Renal pelvis (tissue), 4 donors: Measurements from ENCODE around the gene UNC5A. TPM values are rescaled to one million over a fixed set of nuclear protein-coding genes. Genes with fewer than 3 reads are reported as not detected.
"Not testable (repeated sequence)": the region's sequence is repeated elsewhere in the genome, so short reads cannot be mapped to it uniquely, and the experiment has no call there.

Experiments
- DNase-seq: peaks from one replicate; pipeline ENCODE4 v3.0.0-alpha.2; 2013
- polyA plus RNA-seq, 3 donors: library from polyadenylated mRNA; unstranded; fragments of 120-200 nt; gene quantifications; one replicate each; pipeline ENCODE4 v1.2.1, GENCODE V29; 2013; ENCODE audit not compliant: insufficient read length in 3 of 3

Gene UNC5A
- polyA plus RNA-seq, 3 donors = 0.13 to 0.43 (median 0.34) TPM

DNA sequence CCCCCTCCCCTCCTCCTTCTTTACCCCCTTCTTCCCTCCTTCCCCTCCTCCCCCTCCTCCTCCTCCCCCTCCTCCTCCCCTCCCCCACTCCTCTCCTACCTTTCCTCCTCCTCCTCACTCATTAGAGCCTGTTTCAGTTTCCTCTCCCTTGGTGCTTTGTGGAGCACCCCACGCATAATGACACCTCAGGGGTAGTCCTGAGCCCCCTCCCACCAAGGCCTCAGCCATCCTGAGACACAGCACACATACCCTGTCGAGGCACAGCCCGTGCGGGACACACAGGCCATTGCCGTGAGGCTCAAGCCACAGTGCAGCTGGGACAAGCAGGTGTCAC lies 53.4 kb downstream of the UNC5A start:
- no peak for DNase-seq

DNA sequence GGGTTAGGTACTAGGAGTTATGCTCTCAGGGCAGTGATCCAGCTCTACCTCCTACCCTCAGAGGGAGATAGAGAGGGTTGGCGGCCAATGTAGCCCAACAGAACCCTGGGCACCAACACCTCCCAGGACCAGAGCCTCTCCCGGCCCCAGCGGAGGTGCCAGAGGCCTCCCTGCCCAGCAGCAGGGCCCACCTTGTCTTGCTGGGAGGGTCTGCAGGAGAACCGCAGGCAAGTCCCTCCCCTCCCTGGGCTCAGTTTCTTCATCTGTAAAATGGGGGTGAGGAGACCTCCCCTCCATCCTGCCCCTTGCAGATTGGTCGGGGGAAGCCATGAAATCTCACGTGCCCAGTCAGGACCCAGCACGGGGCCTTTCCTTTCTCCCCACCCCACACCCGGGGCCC lies 54.4 kb downstream of the UNC5A start:
- no peak for DNase-seq

DNA sequence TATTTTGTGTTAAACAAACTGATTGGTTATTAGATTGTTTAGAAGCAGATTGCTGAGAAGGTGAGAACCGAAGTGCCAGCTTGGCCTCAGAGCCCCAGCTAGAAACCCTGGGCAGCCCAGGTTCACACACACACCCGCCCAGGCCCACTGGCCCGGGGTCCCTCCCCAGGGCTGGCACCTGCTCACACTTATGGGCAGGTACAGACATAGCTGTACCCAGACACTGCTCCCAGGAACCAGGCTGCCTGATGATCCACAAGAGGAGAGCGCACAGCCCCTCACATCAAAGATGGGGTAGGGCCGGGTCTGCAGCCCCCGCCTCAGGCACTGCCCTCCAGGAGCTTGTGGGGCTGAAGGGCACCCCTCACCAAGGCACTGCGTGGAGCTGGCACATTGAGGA lies 55.6 kb downstream of the UNC5A start:
- no peak for DNase-seq

DNA sequence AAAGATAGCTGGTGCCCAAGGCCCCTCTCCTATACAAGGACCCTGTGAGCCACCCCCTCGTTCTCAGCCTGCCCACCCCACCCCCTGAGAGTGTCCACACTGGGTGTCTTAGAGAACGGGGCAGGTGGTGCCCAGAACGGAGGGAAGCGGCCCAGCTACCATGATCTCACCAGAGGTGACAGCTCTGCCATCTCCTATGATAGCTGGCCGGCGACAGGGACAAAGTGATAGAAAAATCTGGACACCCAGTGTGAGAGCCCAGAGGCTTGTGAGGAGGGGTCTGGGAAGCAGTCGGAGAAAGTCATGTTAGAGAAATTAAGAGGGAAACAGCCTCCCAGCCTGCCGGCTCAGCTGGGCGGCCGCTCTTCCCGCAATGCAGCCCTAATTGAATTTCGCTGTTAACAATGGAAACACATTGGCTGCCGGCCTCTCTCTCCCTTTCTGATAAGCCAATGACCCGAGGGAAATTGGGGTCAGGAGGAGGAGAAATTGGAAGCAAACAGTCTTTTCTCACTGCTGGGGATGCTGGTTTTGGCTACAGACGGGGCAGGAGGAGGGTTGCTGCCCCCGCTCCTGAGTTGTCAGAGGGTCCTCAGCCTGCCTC lies 56.5 kb downstream of the UNC5A start:
- DNase-seq = no peak

DNA sequence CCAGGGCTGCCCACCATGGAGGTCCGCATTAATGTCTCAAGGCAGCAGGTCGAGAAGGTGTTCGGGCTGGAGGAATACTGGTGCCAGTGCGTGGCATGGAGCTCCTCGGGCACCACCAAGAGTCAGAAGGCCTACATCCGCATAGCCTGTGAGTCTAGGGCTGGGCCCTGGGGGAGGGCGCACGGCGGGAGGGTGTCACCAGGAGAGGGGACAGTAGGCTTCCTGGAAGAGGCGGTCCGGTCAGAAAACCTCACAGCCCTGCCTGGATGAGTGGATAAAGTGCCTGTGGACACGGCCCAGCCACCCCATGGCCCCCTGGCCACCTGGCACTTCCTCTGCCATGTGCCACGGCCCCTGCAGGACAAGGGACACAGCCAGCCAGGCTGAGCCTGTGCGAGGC lies 57.8 kb downstream of the UNC5A start:
- DNase-seq = no peak

DNA sequence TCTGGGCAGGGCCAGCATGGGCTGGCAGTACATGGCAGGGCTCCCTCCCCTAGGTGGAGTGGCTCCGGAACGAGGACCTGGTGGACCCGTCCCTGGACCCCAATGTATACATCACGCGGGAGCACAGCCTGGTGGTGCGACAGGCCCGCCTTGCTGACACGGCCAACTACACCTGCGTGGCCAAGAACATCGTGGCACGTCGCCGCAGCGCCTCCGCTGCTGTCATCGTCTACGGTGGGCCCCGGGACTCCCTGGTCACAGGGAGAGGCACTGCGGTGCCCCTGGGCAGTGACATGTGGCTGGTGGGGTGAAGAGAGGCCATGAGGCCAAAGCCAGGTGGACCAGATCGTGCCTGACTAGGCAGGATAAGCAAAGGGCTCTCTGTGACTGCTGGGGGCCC lies 58.4 kb downstream of the UNC5A start:
- no peak for DNase-seq

DNA sequence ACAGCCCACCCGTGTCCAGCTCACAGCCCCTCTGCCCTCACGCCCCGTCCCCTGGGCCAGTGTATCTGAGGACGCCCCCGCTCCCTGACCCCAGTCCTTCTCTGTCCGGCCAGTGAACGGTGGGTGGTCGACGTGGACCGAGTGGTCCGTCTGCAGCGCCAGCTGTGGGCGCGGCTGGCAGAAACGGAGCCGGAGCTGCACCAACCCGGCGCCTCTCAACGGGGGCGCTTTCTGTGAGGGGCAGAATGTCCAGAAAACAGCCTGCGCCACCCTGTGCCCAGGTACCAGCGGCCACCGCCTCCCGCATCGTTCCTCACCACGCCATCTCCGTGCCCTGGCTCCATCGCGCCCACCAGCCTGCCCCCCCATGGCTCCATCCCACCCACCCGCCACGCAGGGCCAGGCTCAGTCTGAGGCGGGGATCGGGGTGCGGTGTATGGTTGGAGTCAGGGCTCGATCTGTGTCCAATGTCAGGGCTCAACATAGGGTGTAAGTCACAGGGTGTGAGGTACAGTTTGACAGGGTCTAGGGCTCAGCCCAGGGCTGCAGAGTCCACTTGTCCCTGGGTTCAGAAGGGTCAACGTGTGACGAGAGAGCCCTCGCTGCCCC lies 59.2 kb downstream of the UNC5A start:
- DNase-seq = no peak

DNA sequence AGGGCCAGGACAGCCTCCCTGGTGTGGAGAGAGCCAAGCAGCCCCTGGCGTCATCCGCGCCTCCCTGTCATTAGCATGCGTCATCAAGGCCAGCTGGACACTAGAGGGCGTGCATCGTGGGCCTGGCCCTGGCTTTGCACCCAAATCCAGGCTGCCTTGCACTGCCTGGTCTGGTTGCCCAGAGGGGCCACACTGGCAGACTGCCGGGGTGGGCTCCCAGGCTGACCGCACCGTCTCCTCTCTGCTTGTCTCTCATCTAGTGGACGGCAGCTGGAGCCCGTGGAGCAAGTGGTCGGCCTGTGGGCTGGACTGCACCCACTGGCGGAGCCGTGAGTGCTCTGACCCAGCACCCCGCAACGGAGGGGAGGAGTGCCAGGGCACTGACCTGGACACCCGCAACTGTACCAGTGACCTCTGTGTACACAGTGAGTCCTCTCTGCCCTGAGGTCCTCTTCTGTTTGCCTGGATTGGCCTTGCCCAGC lies 59.8 kb downstream of the UNC5A start:
- DNase-seq = no peak

DNA sequence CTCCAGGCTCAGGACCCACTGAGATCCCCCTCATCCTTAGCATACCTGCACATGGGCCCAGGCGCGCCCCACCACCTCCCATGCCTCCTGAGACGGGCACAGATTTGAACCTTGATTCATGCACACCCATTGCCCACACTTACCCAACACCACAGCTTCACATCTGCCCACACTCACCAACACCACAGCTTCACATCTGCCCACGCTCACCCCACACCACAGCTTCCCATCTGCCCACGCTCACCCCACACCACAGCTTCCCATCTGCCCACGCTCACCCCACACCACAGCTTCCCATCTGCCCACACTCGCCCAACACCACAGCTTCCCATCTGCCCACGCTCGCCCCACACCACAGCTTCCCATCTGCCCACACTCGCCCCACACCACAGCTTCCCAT lies 60.3 kb downstream of the UNC5A start:
- not testable (repeated sequence) for DNase-seq

DNA sequence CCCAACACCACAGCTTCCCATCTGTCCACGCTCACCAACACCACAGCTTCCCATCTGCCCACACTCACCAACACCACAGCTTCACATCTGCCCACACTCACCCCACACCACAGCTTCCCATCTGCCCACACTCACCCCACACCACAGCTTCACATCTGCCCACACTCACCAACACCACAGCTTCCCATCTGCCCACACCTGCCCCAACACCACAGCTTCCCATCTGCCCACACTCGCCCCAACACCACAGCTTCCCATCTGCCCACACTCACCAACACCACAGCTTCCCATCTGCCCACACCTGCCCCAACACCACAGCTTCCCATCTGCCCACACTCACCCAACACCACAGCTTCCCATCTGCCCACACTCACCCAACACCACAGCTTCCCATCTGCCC lies 62.2 kb downstream of the UNC5A start:
- not testable (repeated sequence) for DNase-seq

DNA sequence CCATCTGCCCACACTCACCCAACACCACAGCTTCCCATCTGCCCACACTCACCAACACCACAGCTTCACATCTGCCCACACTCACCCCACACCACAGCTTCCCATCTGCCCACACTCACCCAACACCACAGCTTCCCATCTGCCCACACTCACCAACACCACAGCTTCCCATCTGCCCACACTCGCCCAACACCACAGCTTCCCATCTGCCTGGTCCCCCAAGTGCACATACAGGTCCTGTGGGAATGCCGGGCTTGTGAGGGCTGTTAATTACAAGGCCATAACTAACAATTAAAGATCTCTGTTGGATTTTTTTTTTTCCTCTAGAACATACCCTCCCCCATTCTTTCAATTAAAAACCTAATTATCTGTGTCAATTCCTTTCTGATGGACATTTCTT lies 62.7 kb downstream of the UNC5A start:
- DNase-seq = not testable (repeated sequence)

DNA sequence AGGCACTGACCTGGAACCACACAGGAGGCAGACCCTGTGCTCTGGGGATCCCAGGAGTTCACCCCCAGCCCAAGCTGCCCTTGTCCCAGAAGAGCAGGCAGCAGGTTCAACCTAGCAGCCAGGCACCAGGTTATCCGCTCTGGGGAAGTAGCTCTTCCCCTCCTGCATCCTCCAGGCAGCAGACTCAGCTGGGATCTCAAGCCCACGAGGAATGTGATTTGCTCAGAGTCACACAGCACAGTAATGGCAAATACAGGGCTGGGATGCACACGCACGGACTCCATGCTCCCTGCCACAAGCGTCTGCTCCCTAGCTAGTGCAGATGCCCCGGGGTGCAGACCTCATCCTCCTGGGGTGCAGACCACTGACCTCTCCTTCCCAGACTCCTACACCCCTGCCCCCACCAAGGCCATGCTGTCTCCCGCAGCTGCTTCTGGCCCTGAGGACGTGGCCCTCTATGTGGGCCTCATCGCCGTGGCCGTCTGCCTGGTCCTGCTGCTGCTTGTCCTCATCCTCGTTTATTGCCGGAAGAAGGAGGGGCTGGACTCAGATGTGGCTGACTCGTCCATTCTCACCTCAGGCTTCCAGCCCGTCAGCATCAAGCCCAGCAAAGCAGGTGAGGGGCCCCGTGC lies 63.3 kb downstream of the UNC5A start:
- DNase-seq = no peak

DNA sequence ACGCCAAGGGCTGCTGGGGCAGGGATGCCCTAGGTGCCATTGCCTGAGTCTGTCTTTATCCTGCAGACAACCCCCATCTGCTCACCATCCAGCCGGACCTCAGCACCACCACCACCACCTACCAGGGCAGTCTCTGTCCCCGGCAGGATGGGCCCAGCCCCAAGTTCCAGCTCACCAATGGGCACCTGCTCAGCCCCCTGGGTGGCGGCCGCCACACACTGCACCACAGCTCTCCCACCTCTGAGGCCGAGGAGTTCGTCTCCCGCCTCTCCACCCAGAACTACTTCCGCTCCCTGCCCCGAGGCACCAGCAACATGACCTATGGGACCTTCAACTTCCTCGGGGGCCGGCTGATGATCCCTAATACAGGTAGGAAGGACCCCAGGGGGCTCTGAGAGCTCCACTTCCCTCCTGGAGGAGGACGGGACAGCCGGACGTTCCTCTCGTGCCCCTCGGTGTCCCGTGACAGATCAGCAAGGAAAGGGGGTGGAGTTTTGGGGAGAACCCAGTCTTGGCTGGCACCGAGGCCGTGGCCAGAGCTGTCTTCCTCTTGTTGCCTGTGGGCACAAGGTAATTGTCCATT lies 63.9 kb downstream of the UNC5A start:
- DNase-seq = no peak

DNA sequence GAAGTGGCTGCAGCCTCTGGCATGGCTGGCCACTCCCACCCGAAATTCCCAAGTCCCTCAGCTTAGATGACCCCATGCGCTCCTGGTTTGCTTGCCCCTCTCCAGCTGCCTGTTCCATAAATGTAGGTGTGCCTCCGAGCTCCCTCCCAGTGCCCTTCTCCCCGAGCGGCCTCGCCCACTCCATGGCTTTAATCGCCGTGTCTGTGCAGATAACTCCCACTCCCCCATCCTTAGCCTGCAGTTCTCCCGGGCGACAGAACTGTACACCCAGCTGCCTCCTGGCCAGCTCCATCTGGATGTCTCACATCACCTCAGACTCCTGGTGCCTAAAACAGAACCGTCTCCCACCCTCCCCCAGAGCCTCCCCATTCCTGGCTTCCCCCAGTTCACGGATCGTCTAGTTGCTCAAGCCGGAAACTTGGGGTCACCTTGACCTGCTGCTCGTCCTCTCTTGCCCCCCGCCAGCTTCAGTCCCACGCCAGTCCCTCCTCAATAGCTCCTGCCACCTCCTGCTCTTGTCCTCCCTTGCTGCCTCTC lies 64.7 kb downstream of the UNC5A start:
- DNase-seq = no peak

DNA sequence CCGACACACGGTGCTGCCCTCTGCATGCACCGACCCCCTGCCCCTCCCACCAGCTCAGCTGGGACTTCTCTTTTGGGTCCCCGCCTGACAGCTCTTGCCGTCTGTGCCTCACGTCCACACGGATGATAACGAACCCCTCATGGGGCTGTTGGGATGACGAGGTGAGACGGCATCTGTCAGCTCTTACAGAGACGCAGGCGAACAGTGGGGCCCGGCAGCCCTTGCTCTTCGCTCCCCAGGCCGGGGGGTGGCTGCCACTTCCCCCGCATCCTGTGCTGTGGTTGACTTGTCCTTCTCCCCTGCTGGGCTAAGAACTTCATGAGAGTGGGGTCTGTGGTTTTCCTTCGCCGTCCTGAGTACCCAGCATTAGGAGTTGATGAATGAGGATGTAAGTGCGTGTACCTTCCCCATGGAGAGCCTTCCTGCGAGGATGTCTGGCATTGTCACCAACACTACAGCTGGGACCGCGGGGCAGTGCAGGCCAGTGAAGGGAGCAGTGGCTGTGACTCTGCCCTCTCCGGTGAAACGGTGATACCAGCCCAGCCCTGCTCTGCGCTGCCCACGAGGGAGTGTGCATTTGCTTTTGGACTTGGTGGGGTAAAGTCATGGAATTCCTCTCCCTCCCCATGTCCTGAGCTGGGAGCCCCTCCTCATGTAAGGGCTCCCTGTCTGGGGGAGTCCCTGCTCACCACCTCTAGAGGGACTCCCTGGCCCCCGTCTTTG lies 65.6 kb downstream of the UNC5A start:
- DNase-seq = no peak

DNA sequence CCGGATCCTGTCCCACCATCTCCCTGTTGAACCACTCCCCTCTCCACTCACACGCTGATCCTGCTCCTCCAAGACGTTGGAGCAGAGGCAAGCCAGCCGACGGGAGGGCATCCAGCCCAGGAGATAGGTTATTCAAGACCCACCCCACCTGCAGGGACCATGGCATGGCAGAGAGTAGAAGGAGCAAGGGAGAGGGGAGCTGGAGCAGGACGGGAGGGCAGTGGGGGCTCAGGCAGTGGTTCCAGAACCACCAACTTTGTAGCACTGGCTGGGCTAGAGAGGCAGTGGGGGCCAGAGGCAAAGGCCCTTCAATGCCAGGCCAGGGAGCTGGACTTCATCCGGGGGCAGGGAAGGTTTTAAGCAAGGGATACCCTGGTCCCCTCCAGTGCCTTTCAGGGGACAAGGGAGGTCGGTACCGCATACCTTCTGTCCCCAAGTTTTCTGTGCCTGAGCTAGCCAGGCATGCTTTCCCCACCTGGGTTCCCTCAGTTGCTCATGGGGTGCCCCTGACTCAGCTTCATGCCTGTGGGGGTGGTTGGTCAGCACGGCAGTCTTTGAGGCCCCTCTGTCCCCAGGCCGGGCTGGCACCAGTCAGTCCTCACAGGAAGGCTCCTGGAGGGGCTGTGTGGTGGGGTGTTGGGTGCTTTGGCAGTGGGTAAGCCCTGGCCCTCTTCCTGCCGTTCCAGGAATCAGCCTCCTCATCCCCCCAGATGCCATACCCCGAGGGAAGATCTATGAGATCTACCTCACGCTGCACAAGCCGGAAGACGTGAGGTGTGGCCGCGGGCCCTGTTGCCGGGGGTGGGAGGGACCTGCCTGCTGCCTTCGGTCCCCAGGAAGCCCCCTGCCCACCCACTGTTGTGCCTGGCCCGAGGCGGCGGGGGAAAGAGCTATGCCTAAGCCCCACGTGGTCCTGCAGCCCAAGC lies 66.4 kb downstream of the UNC5A start:
- DNase-seq = no peak

DNA sequence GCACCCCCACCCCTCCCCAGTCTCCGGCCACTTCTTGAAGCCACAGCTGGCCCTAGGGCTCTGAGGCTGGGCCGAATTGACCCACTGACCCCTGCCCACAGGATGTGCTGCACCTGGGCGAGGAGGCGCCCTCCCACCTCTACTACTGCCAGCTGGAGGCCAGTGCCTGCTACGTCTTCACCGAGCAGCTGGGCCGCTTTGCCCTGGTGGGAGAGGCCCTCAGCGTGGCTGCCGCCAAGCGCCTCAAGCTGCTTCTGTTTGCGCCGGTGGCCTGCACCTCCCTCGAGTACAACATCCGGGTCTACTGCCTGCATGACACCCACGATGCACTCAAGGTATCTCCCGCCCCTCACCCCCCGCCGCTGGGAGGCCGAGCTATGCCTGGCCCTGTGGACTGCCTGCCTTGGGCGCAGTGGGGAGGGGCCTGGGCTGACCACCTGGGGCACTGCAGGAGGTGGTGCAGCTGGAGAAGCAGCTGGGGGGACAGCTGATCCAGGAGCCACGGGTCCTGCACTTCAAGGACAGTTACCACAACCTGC lies 67.5 kb downstream of the UNC5A start:
- DNase-seq = no peak

DNA sequence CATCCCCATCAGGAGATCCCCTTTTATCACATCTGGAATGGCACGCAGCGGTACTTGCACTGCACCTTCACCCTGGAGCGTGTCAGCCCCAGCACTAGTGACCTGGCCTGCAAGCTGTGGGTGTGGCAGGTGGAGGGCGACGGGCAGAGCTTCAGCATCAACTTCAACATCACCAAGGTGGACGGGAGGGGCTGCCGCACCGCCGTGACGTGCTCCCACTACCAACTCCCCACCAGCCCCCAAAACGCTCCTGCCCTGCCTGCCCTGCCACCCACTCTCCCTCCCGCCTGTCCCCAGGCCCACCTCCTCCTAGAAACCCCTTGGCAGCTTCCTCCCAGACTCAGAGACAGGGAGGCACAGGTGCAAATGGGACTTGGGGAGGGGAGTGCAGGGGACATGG lies 68.1 kb downstream of the UNC5A start:
- no peak for DNase-seq

DNA sequence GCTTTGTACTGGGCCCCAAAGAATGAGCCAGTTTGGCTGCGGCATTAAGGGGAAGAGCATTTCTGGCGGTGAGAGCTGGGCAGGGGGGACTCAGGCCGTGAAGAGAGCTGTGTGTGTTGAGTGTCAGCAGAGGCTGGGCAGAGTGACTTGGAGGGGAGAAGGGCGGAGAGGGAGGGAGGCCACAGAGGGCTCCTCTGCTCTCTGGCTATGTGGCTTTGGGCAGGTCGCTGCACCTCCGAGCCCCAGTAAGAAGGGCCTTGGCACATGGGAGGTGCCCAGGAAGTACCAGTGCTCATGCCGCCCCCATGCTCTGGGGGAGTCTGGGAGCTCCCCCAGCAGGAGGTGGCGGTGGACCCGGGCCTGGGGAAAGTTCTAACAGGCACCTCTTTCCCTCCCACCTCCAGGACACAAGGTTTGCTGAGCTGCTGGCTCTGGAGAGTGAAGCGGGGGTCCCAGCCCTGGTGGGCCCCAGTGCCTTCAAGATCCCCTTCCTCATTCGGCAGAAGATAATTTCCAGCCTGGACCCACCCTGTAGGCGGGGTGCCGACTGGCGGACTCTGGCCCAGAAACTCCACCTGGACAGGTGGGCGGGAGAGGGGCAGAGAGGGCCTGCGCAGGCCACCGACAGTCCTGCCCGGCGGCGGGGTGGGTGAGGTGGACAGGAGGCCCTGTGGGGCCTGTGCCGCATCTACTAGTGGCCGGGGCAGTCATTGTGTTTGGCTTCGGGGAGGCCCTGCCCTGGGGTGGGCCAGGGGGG lies 68.7 kb downstream of the UNC5A start:
- DNase-seq = no peak
